ENCODE measurements around the gene PSAPL1.

PSAPL1 gene, protein sequence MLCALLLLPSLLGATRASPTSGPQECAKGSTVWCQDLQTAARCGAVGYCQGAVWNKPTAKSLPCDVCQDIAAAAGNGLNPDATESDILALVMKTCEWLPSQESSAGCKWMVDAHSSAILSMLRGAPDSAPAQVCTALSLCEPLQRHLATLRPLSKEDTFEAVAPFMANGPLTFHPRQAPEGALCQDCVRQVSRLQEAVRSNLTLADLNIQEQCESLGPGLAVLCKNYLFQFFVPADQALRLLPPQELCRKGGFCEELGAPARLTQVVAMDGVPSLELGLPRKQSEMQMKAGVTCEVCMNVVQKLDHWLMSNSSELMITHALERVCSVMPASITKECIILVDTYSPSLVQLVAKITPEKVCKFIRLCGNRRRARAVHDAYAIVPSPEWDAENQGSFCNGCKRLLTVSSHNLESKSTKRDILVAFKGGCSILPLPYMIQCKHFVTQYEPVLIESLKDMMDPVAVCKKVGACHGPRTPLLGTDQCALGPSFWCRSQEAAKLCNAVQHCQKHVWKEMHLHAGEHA

DNA sequence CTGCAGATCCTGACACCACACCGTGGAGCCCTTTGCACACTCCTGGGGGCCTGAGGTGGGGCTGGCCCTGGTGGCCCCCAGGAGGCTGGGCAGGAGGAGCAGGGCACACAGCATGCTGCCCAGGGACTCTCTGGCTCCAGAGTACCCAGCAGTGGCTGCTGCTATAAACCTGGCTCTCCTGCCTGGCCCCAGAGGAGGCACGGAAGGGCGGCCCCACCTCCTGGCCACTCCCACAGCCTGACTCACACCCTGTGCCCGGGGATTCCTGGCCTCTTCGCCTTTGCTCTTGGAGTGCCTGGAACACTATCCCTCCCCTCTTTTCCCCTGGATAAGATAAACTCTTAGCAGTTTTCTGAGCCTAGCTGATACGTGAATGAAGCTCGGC lies at the start of gene PSAPL1:
TSS of gene PSAPL1 (minus strand) at position 165 of the 385 bp plus-strand sequence. CDS start at position 114, 51 bp downstream.
- no peaks in the 10 kb centered on the region for H3K36me3 ChIP-seq (ENCODE audit: insufficient read depth, insufficient read length, low read length)
- peak within 1 kb of the TSS; percentile 46 for H3K9ac ChIP-seq (ENCODE audit: insufficient read length, low read depth)
- no peaks in the 10 kb centered on the region for H3K27me3 ChIP-seq (ENCODE audit: insufficient read depth, insufficient read length)
- H3K9me3 ChIP-seq (ENCODE audit: insufficient read depth, low read length) = peaks cover 6% of the 10 kb centered on the region
- TF ChIP-seq YY1 (IDR thresholded peaks at IDR 0.05; ENCODE audit: insufficient read depth, insufficient read length) = no peak
- no peak for TF ChIP-seq ZNF274 (IDR thresholded peaks at IDR 0.05; ENCODE audit: low read depth, low read length)
- no peak for TF ChIP-seq SUZ12 (IDR thresholded peaks at IDR 0.05; ENCODE audit: extremely low read depth, insufficient read depth, insufficient read length)
- H3K4me3 ChIP-seq (ENCODE audit: insufficient read length, low read depth) = no peak within 1 kb of the TSS
- peaks cover 37% of the 10 kb centered on the region for H3K4me1 ChIP-seq (ENCODE audit: insufficient read depth, insufficient read length)
- peak; percentile 27 for DNase-seq (ENCODE audit: low read depth, low spot score)

GRCh38 chr4:7481227-7481626 lies 46.5 kb upstream of the PSAPL1 start:
- no peak overlapping the region for H3K9ac ChIP-seq (ENCODE audit: insufficient read length, low read depth)
- TF ChIP-seq ZNF274 (IDR thresholded peaks at IDR 0.05; ENCODE audit: low read depth, low read length) (no peak), SUZ12 (IDR thresholded peaks at IDR 0.05; ENCODE audit: extremely low read depth, insufficient read depth, insufficient read length) (no peak), YY1 (IDR thresholded peaks at IDR 0.05; ENCODE audit: insufficient read depth, insufficient read length) (no peak)
- H3K27me3 ChIP-seq (ENCODE audit: insufficient read depth, insufficient read length) = no peaks in the 10 kb centered on the region
- H3K4me3 ChIP-seq (ENCODE audit: insufficient read length, low read depth) = no peak overlapping the region
- H3K9me3 ChIP-seq (ENCODE audit: insufficient read depth, low read length) = no peaks in the 10 kb centered on the region
- H3K4me1 ChIP-seq (ENCODE audit: insufficient read depth, insufficient read length) = peaks cover 11% of the 10 kb centered on the region
- H3K36me3 ChIP-seq (ENCODE audit: insufficient read depth, insufficient read length, low read length) = no peaks in the 10 kb centered on the region
- no peak for DNase-seq (ENCODE audit: low read depth, low spot score)

- no peak for DNase-seq (ENCODE audit: low read depth, low spot score)
- no peaks in the 10 kb centered on the region for H3K9me3 ChIP-seq (ENCODE audit: insufficient read depth, low read length)
- no peaks in the 10 kb centered on the region for H3K27me3 ChIP-seq (ENCODE audit: insufficient read depth, insufficient read length)
- peaks cover 6% of the 10 kb centered on the region for H3K4me1 ChIP-seq (ENCODE audit: insufficient read depth, insufficient read length)
- no peak overlapping the region for H3K4me3 ChIP-seq (ENCODE audit: insufficient read length, low read depth)
- H3K36me3 ChIP-seq (ENCODE audit: insufficient read depth, insufficient read length, low read length) = no peaks in the 10 kb centered on the region
- no peak overlapping the region for H3K9ac ChIP-seq (ENCODE audit: insufficient read length, low read depth)
- TF ChIP-seq ZNF274 (IDR thresholded peaks at IDR 0.05; ENCODE audit: low read depth, low read length) = no peak
- TF ChIP-seq SUZ12 (IDR thresholded peaks at IDR 0.05; ENCODE audit: extremely low read depth, insufficient read depth, insufficient read length) = no peak
- no peak for TF ChIP-seq YY1 (IDR thresholded peaks at IDR 0.05; ENCODE audit: insufficient read depth, insufficient read length)
These were observed 45.7 kb upstream of the PSAPL1 start for GRCh38 chr4:7480423-7480822.

- Histone ChIP-seq H3K4me1 (ENCODE audit: insufficient read depth, insufficient read length) (peaks cover under 1% of the 10 kb centered on the region), H3K36me3 (ENCODE audit: insufficient read depth, insufficient read length, low read length) (no peaks in the 10 kb centered on the region), H3K9ac (ENCODE audit: insufficient read length, low read depth) (no peak overlapping the region), H3K4me3 (ENCODE audit: insufficient read length, low read depth) (no peak overlapping the region), H3K9me3 (ENCODE audit: insufficient read depth, low read length) (no peaks in the 10 kb centered on the region), H3K27me3 (ENCODE audit: insufficient read depth, insufficient read length) (no peaks in the 10 kb centered on the region)
- TF ChIP-seq ZNF274 (IDR thresholded peaks at IDR 0.05; ENCODE audit: low read depth, low read length) (no peak), YY1 (IDR thresholded peaks at IDR 0.05; ENCODE audit: insufficient read depth, insufficient read length) (no peak), SUZ12 (IDR thresholded peaks at IDR 0.05; ENCODE audit: extremely low read depth, insufficient read depth, insufficient read length) (no peak)
- no peak for DNase-seq (ENCODE audit: low read depth, low spot score)
These were observed 43.9 kb upstream of the PSAPL1 start for GRCh38 chr4:7478665-7479064.

DNA sequence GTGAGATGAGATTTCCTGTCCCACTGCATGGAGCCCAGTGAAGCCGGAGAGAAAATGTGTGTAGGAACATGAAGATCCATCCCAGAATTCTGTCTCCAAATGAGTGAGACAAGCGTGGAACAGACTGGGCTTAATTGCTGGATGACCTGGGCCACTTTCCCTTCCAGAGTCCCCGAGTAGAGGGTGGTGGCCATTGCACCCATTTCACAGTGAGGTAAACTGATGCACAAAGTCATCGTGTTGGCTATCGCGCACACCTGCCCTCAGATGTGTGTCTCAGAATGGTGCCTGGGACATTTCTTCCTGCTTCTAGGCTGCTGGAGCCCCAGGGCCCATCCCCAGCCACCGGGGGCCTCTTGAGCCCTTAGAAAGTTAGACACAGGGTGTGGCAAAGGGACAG lies 43.0 kb upstream of the PSAPL1 start:
- H3K4me1 ChIP-seq (ENCODE audit: insufficient read depth, insufficient read length) = peaks cover 3% of the 10 kb centered on the region

DNA sequence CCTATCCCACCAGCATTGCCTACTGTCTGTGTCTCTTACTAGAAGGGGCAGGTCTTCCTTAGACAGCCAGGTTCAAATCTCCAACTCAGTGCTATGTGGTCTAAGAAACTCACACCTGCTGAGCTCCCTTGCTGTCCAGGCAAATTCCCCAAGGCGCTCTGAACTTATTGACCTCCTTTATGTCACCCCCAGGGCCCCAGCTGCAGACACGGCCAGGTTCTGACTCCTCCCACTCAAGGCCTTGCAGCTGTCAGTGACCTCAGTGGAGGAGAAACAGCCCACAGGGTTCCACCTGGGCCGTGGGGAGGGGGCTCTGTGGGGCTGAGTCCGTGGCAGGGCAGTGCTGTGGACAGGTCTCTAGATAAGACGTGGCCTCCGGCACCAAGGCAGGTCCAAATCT lies 42.1 kb upstream of the PSAPL1 start:
- Histone ChIP-seq H3K9me3 (ENCODE audit: insufficient read depth, low read length) (no peaks in the 10 kb centered on the region), H3K36me3 (ENCODE audit: insufficient read depth, insufficient read length, low read length) (no peaks in the 10 kb centered on the region), H3K9ac (ENCODE audit: insufficient read length, low read depth) (no peak overlapping the region), H3K4me3 (ENCODE audit: insufficient read length, low read depth) (no peak overlapping the region), H3K27me3 (ENCODE audit: insufficient read depth, insufficient read length) (peaks cover 2% of the 10 kb centered on the region), H3K4me1 (ENCODE audit: insufficient read depth, insufficient read length) (peaks cover 12% of the 10 kb centered on the region)
- no peak for DNase-seq (ENCODE audit: low read depth, low spot score)
- TF ChIP-seq ZNF274 (IDR thresholded peaks at IDR 0.05; ENCODE audit: low read depth, low read length) = no peak
- no peak for TF ChIP-seq YY1 (IDR thresholded peaks at IDR 0.05; ENCODE audit: insufficient read depth, insufficient read length)
- no peak for TF ChIP-seq SUZ12 (IDR thresholded peaks at IDR 0.05; ENCODE audit: extremely low read depth, insufficient read depth, insufficient read length)

More for the DNA sequence above, 43.0 kb upstream of the PSAPL1 start:
- H3K9me3 ChIP-seq (ENCODE audit: insufficient read depth, low read length) = no peaks in the 10 kb centered on the region
- no peak overlapping the region for H3K9ac ChIP-seq (ENCODE audit: insufficient read length, low read depth)
- H3K36me3 ChIP-seq (ENCODE audit: insufficient read depth, insufficient read length, low read length) = no peaks in the 10 kb centered on the region
- no peak for TF ChIP-seq YY1 (IDR thresholded peaks at IDR 0.05; ENCODE audit: insufficient read depth, insufficient read length)
- no peak for TF ChIP-seq SUZ12 (IDR thresholded peaks at IDR 0.05; ENCODE audit: extremely low read depth, insufficient read depth, insufficient read length)
- no peak for TF ChIP-seq ZNF274 (IDR thresholded peaks at IDR 0.05; ENCODE audit: low read depth, low read length)
- H3K4me3 ChIP-seq (ENCODE audit: insufficient read length, low read depth) = no peak overlapping the region
- DNase-seq (ENCODE audit: low read depth, low spot score) = no peak
- H3K27me3 ChIP-seq (ENCODE audit: insufficient read depth, insufficient read length) = no peaks in the 10 kb centered on the region

- no peaks in the 10 kb centered on the region for H3K9me3 ChIP-seq (ENCODE audit: insufficient read depth, low read length)
- TF ChIP-seq ZNF274 (IDR thresholded peaks at IDR 0.05; ENCODE audit: low read depth, low read length) (no peak), SUZ12 (IDR thresholded peaks at IDR 0.05; ENCODE audit: extremely low read depth, insufficient read depth, insufficient read length) (no peak), YY1 (IDR thresholded peaks at IDR 0.05; ENCODE audit: insufficient read depth, insufficient read length) (no peak)
- H3K4me1 ChIP-seq (ENCODE audit: insufficient read depth, insufficient read length) = peaks cover 16% of the 10 kb centered on the region
- H3K4me3 ChIP-seq (ENCODE audit: insufficient read length, low read depth) = no peak overlapping the region
- H3K36me3 ChIP-seq (ENCODE audit: insufficient read depth, insufficient read length, low read length) = no peaks in the 10 kb centered on the region
- no peak for DNase-seq (ENCODE audit: low read depth, low spot score)
- peaks cover 2% of the 10 kb centered on the region for H3K27me3 ChIP-seq (ENCODE audit: insufficient read depth, insufficient read length)
- no peak overlapping the region for H3K9ac ChIP-seq (ENCODE audit: insufficient read length, low read depth)
These were observed 40.5 kb upstream of the PSAPL1 start for GRCh38 chr4:7475207-7475606.
